Measurements from ENCODE around the gene C17orf100.
"Not testable (repeated sequence)": the region's sequence is repeated elsewhere in the genome, so short reads cannot be mapped to it uniquely, and the experiment has no call there.

C17orf100 gene

GRCh38 chr17:6688944-6689343, 37.4 kb downstream of the C17orf100 start:
- DNase-seq (ENCODE audit: low read depth in 3 of 3, low spot score in 1 of 3) = no peak

GRCh38 chr17:6690641-6691040, 39.1 kb downstream of the C17orf100 start:
- no peak for DNase-seq (ENCODE audit: low read depth in 3 of 3, low spot score in 1 of 3)

- no peak for DNase-seq (ENCODE audit: low read depth in 3 of 3, low spot score in 1 of 3)
These were observed 40.0 kb downstream of the C17orf100 start for GRCh38 chr17:6691546-6691945.

GRCh38 chr17:6691958-6692357, 40.4 kb downstream of the C17orf100 start:
- DNase-seq (ENCODE audit: low read depth in 3 of 3, low spot score in 1 of 3) = not testable (repeated sequence)

- DNase-seq (ENCODE audit: low read depth in 3 of 3, low spot score in 1 of 3) = no peak
These were observed 43.5 kb downstream of the C17orf100 start for GRCh38 chr17:6695051-6695450.

- no peak for DNase-seq (ENCODE audit: low read depth in 3 of 3, low spot score in 1 of 3)
These were observed 44.0 kb downstream of the C17orf100 start for GRCh38 chr17:6695565-6695964.

GRCh38 chr17:6696906-6697305, 45.3 kb downstream of the C17orf100 start:
- DNase-seq (ENCODE audit: low read depth in 3 of 3, low spot score in 1 of 3) = no peak

- no peak for DNase-seq (ENCODE audit: low read depth in 3 of 3, low spot score in 1 of 3)
These were observed 46.4 kb downstream of the C17orf100 start for GRCh38 chr17:6698004-6698403.

- DNase-seq (ENCODE audit: low read depth in 3 of 3, low spot score in 1 of 3) = no peak
These were observed 48.7 kb downstream of the C17orf100 start for GRCh38 chr17:6699997-6700947.

- no peak for DNase-seq (ENCODE audit: low read depth in 3 of 3, low spot score in 1 of 3)
These were observed 49.4 kb downstream of the C17orf100 start for GRCh38 chr17:6700948-6701307.

GRCh38 chr17:6701719-6702118, 50.2 kb downstream of the C17orf100 start:
- DNase-seq (ENCODE audit: low read depth in 3 of 3, low spot score in 1 of 3) = peak in 1 of 3 donors; percentile 13

- DNase-seq (ENCODE audit: low read depth in 3 of 3, low spot score in 1 of 3) = no peak
These were observed 51.1 kb downstream of the C17orf100 start for GRCh38 chr17:6702567-6703215.
